Occipital lobe (tissue), 2 donors: ENCODE measurements around the gene CROCC. TPM values are rescaled to one million over a fixed set of nuclear protein-coding genes. Genes with fewer than 3 reads are reported as not detected.
"Not testable (repeated sequence)": the region's sequence is repeated elsewhere in the genome, so short reads cannot be mapped to it uniquely, and the experiment has no call there.

ENCODE experiments used
- DNase-seq: peaks from one replicate; lab custom pipeline; 2025; lab: John Stamatoyannopoulos, UW
- total RNA-seq: library from RNA; depleted of rRNA; stranded (reverse); fragments of >200 nt; gene quantifications from one replicate; pipeline ENCODE4 v1.2.3, GENCODE V29; 2014

The CROCC gene
- total RNA-seq: 19.5 TPM

GRCh38 chr1:16921391-16922185 is at the start of gene CROCC:
Gene CROCC, plus strand, starts transcription at chr1:16921931. Its CDS starts 88 bp downstream, at chr1:16922019.
- no peak for DNase-seq

- DNase-seq: peak; percentile 25
These were observed 49.3 kb upstream of the CROCC start for GRCh38 chr1:16872152-16873075.

- not testable (repeated sequence) for DNase-seq
These were observed 48.5 kb upstream of the CROCC start for GRCh38 chr1:16873076-16873879.

GRCh38 chr1:16874968-16875765 is 46.6 kb upstream of the CROCC start:
- not testable (repeated sequence) for DNase-seq

- not testable (repeated sequence) for DNase-seq
These were observed 40.0 kb upstream of the CROCC start for GRCh38 chr1:16881742-16882141.

- no peak for DNase-seq
These were observed 38.7 kb upstream of the CROCC start for GRCh38 chr1:16882986-16883385.

- not testable (repeated sequence) for DNase-seq
These were observed 37.2 kb upstream of the CROCC start for GRCh38 chr1:16884487-16884886.

- DNase-seq: no peak
These were observed 34.7 kb upstream of the CROCC start for GRCh38 chr1:16886860-16887605.

- DNase-seq: peak; percentile 79
These were observed 32.6 kb upstream of the CROCC start for GRCh38 chr1:16888860-16889816.

GRCh38 chr1:16890539-16891021 is 31.2 kb upstream of the CROCC start:
- not testable (repeated sequence) for DNase-seq

GRCh38 chr1:16891057-16891456 is 30.7 kb upstream of the CROCC start:
- DNase-seq: not testable (repeated sequence)

GRCh38 chr1:16892978-16893525 is 28.7 kb upstream of the CROCC start:
- not testable (repeated sequence) for DNase-seq

GRCh38 chr1:16893796-16894195 is 27.9 kb upstream of the CROCC start:
- not testable (repeated sequence) for DNase-seq

GRCh38 chr1:16894338-16894737 is 27.4 kb upstream of the CROCC start:
- DNase-seq: not testable (repeated sequence)

GRCh38 chr1:16895233-16895597 is 26.5 kb upstream of the CROCC start:
- not testable (repeated sequence) for DNase-seq

GRCh38 chr1:16895598-16896315 is 26.0 kb upstream of the CROCC start, which contains the start of gene RNU1-2:
Gene RNU1-2, plus strand, starts transcription at chr1:16895980.
- DNase-seq: peak; percentile 71

GRCh38 chr1:16896316-16897055 is 25.2 kb upstream of the CROCC start:
- DNase-seq: not testable (repeated sequence)
